ENCODE data around the gene GUCY2D.

DNA sequence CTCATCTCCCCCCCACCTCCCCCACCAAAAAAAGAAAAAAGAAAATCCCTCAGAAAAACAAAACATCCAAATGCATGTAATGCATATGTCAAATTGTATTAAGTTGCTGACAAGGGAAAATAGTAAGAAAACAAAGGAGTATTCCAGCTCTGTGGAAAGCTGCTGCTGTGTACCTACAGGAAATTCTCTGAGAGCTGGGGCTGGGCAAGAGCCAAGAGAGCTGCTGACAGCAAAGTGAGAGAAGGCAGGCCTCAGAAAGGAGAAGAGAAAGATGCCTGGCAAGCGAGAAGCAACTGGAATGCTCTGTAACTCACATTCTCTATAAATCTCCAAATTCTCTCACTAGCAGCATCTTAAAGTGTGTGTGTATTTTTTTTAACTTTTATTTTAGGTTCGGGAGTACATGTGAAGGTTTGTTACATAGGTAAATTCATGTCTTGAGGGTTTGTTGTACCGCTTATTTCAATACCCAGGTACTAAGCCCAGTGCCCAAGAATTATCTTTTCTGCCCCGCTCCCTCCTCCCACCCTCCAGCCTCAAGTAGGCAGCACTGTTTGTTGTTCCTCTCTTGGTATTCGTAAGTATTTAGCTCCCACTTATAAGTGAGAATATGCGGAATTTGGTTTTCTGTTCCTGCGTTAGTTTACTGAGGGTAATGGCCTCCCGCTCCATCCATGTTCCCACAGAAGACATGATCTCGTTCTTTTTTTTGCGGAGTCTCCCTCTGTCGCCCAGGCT is 46.0 kb upstream of the GUCY2D start:
- TF ChIP-seq, protein P1, sequence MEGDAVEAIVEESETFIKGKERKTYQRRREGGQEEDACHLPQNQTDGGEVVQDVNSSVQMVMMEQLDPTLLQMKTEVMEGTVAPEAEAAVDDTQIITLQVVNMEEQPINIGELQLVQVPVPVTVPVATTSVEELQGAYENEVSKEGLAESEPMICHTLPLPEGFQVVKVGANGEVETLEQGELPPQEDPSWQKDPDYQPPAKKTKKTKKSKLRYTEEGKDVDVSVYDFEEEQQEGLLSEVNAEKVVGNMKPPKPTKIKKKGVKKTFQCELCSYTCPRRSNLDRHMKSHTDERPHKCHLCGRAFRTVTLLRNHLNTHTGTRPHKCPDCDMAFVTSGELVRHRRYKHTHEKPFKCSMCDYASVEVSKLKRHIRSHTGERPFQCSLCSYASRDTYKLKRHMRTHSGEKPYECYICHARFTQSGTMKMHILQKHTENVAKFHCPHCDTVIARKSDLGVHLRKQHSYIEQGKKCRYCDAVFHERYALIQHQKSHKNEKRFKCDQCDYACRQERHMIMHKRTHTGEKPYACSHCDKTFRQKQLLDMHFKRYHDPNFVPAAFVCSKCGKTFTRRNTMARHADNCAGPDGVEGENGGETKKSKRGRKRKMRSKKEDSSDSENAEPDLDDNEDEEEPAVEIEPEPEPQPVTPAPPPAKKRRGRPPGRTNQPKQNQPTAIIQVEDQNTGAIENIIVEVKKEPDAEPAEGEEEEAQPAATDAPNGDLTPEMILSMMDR (IDR thresholded peaks at IDR 0.05; ENCODE audit: insufficient read depth, low read length, poor library complexity, severe bottlenecking) = no peak
- TF ChIP-seq EZH2phosphoT487 (conservative IDR thresholded peaks at IDR 0.05; ENCODE audit: low read length) = no peak
